Renal cortex interstitium (tissue), 11 donors: ENCODE data around the gene TRMU. TPM values are rescaled to one million over a fixed set of nuclear protein-coding genes. Genes with fewer than 3 reads are reported as not detected.
A peak's percentile ranks its signal among the peaks of the same experiment; 100 is the strongest.
"Not testable (repeated sequence)": the region's sequence is repeated elsewhere in the genome, so short reads cannot be mapped to it uniquely, and the experiment has no call there.

ENCODE experiments used
- DNase-seq, 11 donors: peaks; one replicate each; pipeline ENCODE4 v3.0.0-alpha.2; 2013; ENCODE audit warnings: low read depth in 9 of 11, low spot score in 4 of 11; ENCODE audit errors: extremely low read depth in 1 of 11
- polyA plus RNA-seq, 3 donors: library from polyadenylated mRNA; unstranded; fragments of 120-200 nt; gene quantifications; one replicate each; pipeline ENCODE4 v1.2.1, GENCODE V29; 2013; ENCODE audit not compliant: insufficient read length in 3 of 3

TRMU gene
- polyA plus RNA-seq, 3 donors, result 49.7 to 61.8 (median 59.2) TPM

DNA sequence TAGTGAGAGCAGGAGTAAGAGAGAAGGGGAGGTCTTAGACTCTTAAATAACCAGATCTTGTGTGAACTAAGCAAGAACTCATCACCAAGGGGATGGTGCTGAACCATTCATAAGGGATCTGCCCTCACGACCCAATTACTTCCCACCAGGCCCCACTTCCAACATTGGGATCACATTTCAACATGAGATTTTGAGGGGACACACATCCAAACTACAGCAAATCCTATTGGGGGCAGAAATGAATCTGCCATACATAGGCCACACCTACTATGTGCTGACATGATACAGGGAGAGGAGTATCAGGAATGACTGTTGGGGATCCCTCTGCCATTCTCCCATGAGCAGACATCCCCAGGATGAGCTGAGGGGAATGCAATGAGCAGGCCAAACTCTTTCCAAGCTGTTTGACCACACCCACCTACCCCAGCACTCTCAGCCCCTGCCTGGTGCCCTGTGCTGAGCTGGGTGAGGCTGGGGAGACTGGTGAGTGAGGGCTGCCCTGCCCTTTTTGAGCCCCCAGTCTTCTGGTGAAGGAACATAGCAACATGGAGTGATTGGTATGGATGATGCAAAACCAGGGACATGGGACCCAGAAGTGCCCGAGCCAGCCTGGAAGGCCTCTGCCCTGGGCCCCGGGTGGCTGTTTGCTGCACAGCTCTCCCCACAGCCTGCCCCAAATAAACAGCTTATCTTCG lies 40.1 kb upstream of the TRMU start:
- DNase-seq, result no peak

DNA sequence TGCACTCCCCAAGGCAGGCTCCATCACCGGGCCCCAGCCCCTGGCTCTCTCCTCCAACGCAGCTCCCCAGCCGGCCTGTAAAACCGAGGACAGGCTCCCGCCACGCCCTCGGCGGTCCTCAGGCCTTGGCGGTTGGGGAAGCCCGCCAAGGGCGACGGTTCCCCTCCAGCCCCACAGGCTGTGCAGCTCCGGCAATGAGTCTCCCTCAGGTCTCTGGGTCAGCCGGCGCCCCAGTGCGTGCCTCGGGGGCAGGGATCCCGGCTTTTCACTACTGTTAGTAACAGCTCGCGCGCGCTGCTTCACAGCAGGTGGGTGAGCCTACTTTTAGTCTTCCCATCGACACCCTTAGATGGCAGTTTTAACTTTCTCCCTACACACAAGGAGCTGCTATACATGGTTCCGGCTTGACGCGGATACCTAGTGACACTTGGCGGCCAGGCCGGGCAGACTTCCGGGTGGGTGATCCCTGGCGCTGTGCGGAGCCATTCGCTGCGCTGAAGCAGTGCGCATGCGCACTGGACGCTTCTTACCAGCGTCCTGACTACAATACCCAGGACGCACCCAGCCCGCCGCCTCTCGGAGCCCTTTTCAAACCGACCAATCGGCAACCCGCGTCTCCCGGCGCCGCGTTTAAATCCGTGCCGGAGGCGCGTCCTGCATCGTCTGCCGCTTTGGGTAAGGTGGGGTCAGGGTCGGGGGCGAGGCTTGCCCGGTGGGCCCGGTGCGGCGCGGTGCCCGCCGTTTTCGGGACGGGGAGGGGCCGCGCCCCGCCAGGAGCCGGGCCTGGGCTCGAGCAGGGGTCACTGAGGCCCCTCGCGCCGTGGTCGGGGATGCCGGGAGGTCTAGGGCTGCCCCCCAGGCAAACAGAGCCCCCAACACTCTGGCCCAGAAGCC lies 39.0 kb upstream of the TRMU start, which contains the start of gene GTSE1:
TSS of gene GTSE1 (plus strand) at position 614 of the 894 bp plus-strand sequence. CDS start 531 bp downstream, outside the sequence.
- peak; percentile 95 to 99 (median 97) for DNase-seq

DNA sequence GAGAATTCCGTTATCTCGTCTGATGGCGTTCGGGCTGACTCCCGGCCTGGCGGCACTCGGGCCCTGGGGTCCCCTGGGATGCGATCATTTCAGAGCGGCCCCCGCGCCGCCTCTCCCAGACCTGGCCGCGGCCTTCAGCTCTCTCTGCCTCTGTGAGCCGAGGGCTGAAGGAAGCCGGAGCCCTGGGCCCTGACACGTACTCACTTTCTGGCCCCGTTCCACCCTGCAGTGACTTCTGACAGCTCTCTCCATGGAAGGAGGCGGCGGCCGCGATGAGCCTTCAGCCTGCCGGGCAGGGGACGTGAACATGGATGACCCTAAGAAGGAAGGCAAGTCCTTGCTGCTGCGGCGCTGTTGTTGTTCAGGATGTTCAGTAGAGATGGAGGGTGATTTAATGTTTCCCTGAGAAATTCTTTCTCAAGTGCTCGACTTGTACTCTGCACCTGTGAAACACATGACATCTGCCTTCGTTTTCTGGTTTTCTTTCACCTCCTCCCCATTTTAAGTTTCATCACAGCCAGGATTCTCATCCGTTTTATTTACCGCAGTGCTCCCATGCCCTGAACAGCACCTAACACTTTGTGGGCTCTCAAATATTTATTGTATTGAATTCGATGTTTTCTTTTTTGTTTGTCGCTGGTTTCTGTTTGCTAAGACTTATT lies 38.2 kb upstream of the TRMU start:
- DNase-seq, result peak in 1 of 11 donors; percentile 18

DNA sequence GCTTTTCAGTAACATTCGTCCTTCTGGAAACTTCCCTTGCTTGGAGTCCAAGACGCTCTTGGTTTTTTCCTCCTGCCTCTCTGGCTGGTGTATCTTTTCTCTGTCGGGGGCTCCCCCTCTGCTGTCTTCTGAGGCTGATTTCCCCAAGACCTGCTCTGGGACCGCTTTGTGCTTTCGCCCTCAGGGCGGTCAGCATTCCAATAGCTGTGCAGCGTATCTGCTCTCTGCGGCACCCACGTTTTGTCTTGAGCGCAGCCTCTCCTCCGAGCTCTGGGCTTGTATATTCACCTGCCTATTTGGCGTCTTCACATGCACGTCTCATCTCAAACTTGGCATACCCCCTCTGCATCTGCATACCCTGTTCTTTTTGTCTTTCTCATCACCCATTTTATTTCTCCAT lies 36.4 kb upstream of the TRMU start:
- DNase-seq, result no peak

DNA sequence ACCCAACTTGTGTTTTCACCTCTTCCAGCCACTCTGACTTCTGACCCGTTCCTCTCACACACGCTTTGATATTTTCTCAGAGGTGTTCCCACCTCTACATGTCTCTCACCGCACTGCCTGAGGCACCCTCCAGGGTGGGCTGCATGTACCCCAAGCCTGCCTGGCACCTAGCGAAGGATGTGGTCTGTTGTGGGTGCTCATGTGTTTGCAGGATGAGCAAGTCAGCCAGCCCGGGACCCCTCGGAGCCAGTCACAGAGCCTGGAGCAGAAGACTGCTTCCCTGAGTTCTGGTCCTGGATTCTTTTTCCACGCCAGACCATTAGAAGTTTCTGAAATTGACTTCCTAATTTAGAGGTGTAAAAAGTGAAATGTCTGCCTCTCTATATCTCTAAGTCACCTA lies 35.0 kb upstream of the TRMU start:
- DNase-seq, result no peak

DNA sequence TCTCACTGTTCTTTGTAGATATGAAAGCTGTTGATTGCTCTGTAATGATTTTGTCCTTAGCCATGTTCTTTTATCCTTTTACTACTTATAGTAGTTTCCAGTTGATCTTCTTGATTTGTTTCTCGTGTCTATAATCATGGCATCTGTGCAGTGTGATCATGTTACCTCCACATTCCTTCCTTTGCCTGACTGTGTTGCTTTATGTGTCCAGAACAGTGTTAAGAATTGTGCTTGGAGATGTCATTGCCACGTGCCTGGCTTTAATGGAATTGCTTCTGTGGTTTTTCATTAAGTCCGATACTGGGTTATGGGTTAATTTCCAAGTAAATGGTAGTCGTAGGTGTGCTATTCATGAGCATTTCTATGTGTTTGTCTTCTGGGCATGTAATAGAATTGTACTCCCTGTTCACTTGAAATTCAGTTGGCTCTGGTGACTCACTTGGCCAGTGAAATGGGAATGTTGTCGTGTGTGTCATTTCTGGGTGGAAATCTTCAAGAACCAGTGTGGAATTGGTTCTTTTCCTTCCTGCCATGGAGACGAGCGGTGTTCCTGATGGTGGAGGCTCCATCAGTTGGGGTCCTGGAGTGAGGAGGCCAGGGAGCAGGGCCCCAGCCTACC lies 32.1 kb upstream of the TRMU start:
- no peak for DNase-seq

DNA sequence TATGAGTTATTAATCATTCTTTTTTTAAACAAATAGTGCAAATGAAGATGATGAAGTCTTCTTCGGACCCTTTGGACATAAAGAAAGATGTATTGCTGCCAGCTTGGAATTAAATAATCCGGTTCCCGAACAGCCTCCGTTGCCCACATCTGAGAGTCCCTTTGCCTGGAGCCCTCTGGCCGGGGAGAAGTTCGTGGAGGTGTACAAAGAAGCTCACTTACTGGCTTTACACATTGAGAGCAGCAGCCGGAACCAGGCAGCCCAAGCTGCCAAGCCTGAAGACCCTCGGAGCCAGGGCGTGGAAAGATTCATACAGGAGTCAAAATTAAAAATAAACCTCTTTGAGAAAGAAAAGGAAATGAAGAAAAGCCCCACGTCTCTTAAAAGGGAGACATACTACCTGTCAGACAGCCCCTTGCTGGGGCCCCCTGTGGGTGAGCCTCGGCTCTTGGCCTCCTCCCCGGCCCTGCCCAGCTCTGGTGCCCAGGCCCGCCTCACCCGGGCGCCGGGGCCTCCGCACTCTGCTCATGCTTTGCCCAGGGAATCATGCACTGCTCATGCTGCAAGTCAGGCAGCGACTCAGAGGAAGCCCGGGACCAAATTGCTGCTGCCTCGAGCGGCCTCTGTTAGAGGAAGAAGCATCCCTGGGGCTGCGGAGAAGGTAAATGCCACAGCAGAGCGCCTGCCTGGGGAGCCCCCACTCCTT lies 27.1 kb upstream of the TRMU start:
- no peak for DNase-seq

DNA sequence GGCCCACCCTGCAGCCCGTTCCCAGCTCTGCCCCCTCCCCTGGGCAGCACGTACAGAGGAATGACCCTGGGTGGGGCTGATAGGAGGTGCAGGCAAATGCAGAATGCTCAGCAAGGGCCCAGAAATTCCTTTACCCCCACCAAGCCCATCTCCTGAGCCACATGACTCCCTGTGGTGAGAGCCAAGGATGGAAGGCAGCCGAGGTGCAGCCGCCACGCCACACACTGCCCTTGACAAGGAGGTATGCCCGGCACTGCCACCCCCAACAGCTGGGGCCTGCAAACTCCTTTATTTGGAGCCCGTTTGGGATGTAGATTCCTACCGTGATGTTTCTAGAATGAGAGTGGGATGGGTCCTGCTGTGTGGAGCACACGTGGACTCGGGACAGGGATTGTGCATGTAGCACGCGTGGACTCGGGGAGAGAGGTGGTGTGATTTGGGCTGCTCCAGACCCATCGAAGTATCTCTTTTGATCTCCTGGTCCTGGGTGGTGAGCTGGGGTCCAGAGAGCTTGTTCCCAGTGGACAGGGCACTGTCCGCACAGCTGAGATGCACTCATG lies 25.9 kb upstream of the TRMU start:
- DNase-seq, result no peak

DNA sequence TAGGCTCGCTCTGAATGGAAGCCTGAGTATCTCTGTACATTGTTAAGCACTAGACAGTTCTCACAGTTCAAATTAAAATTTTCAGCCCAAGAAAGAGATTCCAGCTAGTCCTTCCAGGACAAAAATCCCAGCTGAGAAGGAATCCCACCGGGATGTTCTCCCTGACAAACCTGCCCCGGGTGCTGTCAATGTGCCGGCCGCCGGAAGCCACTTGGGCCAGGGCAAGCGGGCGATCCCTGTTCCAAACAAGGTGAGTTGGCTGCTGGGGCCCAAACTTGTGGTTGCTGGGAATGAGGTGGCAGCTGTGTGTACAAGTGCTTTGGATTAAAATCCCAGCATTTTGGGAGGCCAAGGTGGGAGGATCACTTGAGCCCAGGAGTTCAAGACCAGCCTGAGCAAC lies 23.5 kb upstream of the TRMU start:
- no peak for DNase-seq

DNA sequence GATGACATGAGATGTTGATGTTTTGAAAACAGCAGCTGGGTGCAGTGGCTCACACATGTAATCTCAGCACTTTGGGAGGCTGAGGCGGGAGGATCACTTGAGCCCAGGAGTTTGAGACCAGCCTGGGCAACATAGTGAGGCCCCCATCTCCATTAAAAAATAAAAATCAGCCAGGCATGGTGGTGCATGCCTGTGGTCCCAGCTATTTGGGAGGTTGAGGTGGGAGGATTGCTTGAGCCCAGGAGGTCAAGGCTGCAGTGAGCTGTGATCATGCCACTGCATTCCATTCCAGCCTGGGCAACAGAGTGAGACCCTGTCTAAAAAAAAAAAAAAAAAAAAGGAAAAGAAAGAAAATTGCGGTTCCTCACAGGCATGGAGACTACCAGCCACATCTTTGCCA lies 22.7 kb upstream of the TRMU start:
- not testable (repeated sequence) for DNase-seq

DNA sequence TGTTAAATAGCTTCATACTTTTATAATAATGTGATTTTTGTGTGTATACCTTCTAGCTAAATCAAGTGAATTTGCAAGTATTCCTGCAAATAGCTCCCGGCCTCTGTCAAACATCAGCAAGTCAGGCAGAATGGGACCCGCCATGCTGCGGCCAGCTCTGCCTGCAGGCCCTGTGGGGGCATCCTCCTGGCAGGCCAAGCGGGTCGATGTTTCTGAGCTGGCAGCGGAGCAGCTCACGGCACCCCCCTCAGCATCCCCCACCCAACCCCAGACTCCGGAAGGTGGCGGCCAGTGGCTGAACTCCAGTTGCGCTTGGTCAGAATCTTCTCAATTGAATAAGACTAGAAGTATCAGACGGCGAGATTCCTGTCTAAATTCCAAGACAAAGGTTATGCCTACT lies 19.5 kb upstream of the TRMU start:
- no peak for DNase-seq

DNA sequence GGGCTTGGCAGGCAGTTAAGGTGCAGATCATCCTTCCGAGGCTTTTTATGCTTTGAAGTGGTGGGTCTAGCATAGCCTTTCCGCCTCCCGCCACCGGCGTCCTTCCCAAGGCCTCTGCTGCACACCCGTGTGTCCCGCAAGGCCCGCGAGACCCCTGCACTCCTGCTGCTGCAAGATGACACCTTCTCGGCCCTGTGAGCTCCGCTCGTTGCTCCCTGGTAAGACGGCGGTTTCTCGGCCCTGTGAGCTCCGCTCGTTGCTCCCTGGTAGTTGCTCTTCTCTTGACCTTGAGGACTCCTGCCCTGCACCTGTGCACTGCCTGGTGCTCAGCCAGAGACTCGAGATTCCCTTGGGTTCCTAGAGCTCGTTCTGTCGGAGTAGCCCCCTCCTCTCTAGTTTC lies 17.9 kb upstream of the TRMU start:
- no peak for DNase-seq

DNA sequence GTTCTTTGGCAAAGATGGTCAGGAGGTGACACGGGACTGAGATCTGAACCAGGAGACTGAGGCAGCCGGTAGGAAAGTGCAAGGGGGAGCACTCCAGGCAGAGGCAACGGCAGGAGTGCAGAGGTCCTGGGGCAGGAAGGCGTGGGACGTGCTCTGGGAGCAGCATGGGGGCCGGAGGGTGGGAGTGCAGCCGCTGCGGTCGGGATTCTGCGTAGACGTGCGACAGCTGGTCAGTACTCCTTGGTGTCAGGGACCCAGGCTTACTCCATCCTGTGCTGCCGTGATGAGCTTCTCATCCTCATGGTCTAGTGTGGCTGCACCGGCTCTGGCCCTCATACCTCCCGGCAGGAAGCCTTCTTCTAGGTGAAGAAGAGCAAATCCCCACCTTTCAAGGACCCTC lies 16.9 kb upstream of the TRMU start:
- DNase-seq, result no peak

DNA sequence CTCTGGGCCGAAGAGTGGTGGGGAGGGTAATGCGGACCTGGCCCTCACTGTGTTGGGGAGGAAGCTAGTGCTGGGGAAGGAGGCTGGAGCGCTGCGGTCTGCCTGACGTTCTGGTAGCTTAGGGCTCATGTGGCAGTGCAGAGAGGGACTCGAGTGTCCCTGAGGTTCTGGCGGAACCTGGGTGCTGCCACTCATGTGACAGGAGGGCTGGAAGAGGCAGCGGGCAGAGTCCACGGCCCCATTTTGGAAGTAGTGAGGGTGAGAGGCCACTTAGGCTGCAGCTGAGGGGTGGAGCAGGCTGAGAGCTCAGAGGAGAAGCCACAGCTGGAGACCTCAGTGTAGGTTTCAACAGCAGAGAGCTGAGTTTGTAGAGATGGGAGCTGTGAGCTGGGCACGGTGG lies 16.2 kb upstream of the TRMU start:
- DNase-seq, result no peak

DNA sequence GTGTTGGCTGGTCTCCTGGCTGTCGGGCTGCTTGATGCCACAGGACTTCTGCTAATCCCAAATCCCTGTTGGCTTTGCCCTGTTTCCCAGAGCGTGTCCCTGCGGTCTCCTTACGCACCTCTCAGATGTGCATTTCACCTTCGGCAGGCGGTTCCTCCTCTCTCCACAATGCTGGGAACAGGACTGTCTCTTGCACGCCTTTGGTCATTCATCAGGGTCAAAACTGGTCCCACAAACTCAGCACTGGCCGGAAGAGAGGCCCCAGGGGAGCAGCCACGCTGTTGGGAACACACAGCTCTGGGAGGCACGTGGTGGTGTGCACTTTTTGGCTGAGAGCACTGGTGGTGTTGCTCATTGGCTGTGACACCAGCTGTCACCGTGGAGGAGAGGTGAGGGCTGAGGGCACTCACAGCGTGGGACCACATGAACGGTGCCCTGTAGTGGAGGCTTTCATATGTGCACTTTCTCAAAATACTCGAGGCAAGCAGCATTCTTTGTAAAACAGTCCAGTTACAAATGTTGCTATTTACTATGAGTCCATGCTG lies 15.3 kb upstream of the TRMU start:
- no peak for DNase-seq

DNA sequence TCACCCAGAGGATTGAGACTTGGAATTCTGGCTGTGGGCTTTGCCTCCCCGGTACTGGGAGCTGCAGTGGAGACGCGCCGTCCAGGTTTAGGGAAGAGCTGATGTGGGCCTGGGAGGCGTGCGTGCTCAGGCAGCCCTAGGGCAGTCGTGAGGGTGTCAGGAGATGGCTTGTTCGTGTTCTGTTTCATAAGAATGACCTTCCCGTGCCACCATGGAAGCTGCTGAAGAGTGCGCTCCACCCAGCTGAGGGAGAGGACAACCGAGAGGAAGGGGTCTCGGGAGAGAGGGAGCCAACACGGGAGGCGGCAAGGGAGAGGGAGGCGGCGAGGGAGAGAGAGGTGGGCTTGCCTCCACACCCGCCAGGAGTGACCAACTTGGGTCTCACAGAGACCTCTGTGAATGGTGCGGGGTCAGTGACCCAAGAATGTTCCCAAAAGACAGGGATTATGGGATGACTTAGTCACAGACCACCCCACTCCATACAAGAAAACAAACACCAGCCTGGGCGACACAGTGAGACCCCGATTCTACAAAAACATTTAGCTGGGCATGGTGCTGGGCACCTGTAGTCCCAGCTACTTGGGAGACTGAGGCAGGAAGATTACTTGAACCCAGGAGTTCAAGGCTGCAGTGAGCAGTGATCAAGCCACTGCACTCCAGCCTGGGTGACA lies 14.7 kb upstream of the TRMU start:
- no peak for DNase-seq

DNA sequence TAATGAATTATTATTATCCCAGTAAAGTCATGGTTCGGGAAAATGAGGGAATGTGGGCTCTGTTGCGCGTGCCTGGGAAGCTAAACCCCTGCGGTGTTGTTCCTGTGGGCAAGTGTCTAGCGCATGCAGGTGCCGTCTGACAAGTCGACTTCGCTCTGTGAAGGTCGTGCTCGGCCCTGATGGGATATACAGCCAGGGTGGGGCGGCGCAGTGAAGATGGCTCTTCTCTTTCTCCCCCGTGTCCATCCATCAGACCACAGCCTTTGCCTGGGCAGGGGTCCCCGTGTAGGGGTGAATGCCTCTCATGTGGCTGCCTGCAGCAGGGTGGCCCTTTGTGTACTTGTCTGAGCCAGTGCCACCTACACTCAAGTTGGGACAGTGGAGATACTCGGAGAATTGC lies 12.8 kb upstream of the TRMU start:
- no peak for DNase-seq

DNA sequence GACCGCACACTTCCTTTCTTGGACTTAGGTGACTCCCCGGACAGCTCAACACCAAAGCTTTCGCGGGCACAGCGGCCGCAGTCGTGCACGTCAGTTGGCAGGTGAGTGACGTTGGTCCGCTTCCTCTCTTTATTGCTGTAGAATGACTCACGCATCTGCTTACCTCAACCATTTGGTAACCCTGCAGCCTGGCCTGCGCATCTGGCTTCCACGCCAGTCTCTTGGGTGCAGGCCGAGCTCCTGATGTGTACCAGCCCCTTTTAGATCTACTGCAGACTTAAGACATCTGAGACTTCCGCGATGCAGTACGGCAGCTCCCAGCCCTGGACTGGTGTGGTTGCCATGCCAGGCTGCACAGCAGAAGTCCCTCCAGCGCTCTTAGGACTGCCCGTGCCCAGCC lies 12.4 kb upstream of the TRMU start:
- no peak for DNase-seq
